HG03280 (cell line): Measurements from ENCODE around the gene TBX5.

ENCODE experiments used
- ATAC-seq: cut with Tn5 transposase; IDR thresholded peaks from one replicate; pipeline ENCODE4 v1.9.1; 2021; ENCODE audit warnings: mild to moderate bottlenecking, moderate library complexity; ENCODE audit not compliant: unreplicated experiment

Gene TBX5

DNA sequence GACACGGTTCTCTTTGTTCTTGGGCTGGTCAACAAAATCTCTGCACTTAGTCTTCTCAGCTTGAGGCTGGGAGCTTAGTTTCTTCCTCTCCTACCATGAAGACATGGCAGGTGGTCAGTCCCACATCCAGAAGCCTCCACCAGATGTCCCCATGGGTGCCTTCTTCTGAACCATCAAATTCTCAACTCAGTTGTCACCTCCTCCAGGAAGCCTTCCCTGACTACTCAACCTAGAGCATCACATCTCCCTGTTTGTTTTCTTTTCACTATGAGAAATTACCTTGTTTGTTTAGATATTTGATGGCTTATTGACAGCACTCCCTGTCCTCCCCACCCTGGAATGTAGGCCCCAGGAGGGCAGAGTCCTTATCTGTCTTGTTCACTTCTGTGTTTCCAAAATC is 84.4 kb downstream of the TBX5 start:
- no peak for ATAC-seq

DNA sequence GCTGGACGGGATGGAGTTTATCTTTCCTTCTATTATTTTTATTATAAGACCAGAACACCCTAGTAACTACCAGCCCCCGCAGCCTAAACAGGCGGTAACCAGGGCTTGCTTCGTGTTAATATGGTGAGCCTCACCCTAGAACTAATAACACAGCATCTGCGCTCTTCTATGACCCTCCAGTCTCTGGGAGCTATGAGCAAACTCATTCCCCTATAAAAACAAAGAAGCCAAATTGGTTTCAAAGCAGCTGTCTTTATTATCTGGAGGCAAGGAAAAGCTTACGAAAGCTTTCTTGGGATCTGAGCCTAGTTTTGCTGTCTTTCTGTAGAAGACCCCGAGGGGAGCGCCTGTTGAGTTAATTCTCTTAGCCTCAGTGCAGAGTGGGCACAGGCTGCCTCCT is 85.0 kb downstream of the TBX5 start:
- ATAC-seq: no peak

DNA sequence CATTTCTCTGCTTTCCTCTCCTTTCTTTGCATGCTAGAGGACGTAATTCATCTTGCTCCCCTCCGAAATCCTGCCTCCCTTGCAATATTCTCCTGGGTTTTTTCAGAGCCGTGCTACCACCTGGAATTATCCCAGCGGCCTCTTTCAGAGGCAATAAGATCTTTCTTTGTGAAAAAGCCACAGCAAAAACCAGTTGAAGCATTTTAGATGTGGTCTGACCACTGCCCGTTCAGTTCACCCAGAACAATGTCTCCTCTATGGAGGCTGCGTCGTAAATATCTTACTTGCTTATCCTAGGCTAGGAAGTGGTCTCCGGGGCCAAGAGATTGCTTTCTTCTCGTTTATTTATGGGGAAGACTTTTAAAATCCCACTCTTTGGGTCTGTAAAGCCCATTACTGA is 85.8 kb downstream of the TBX5 start:
- no peak for ATAC-seq

DNA sequence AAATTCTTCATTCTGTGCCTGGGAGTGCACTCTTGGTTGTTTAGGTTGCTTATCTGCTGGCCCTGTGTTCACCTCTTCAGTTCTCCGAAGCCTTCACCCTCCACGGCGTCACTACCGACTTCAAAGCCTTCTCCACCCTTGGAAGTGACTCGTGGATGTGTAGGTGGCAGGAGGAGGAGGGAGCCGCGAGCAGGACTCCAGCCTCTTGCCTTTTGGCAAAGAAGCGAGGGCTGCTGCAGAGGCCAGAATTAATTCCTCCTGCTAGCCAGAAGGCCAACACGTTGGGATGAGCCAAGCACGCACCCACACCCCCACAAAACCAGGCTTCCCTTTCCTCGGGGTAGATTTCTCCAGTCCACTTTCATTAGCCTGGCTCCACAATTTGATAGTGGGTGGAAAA is 86.5 kb downstream of the TBX5 start:
- no peak for ATAC-seq

GRCh38 chr12:114318984-114319383 is 87.0 kb downstream of the TBX5 start:
- no peak for ATAC-seq

DNA sequence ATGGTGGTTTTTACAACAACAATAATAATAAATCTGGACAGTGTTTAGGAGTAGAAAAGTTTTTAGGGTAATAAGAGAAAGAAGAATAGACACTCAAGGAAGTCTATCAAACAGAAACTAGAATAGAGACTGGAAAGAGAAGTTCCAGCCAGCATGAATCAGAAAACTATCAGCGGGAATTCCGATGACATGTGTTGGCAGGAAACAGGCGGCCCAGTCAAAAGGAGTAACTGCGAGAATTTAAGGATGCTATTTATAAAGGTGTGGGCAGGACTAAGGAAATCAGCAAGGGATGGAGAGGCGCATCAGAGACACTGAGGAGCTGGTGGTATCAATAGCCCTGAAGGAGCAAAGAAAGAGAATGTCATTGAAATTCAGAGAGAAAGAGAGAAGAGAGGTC is 89.9 kb downstream of the TBX5 start:
- no peak for ATAC-seq

GRCh38 chr12:114314974-114315720 is 90.8 kb downstream of the TBX5 start:
- ATAC-seq: no peak

- no peak for ATAC-seq
Measured at GRCh38 chr12:114314403-114314802, 91.5 kb downstream of the TBX5 start.

DNA sequence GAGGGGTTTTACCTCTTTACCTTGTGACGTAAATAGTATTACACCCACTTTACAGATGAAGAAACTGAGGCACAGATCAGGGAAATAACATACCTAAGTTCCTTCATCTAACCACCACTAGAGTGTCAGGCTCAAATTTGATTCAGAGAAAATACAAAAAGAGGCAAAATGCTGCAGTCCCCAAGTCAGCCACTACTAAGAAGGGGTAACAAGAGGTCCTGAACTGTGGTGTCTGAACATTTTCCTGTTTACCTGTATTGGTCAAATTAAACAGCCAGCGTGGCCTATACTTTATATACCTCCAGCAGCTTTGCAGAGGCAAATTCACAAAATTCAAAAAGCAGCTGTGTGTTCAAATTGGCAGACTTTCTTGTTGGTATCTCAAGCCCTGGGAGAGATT is 92.0 kb downstream of the TBX5 start:
- ATAC-seq: no peak

DNA sequence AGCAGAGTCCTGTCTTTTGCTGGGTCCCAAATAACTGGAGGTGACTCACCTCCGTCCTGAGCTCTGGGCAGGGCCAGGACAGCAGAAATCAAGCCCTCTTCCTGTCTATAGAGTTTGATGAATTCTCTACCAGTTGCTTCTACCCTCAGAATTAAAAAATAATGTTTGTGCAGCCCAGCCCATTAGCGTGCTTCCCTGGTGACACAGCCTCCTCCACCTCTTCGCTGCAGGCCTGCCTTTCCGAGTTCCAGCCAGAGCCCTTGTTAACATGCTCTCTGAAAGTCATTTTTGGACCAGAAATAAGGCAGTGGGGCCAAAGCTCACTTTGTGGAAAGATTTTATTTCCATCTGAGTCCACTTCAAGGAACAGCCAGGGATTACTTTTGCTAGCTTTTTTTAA is 94.0 kb downstream of the TBX5 start:
- ATAC-seq: no peak

DNA sequence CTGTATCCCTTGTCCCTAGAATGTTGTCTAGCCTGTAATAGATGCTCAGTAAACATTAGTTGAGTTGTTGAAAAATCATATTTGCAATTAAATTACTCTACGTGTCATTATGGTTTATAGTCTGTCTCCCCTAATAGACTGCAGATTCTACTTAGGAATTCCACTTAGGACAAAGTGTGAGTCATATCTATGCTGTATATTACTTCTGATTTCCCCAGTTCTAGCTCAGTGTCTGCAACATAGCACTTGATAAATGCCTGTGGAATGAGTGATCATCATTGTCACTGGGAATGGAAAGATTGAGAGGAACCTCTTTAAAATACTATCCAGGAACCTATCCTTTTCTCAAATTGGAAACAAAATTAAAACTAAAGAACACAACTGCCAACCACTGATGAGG is 99.3 kb downstream of the TBX5 start:
- no peak for ATAC-seq

DNA sequence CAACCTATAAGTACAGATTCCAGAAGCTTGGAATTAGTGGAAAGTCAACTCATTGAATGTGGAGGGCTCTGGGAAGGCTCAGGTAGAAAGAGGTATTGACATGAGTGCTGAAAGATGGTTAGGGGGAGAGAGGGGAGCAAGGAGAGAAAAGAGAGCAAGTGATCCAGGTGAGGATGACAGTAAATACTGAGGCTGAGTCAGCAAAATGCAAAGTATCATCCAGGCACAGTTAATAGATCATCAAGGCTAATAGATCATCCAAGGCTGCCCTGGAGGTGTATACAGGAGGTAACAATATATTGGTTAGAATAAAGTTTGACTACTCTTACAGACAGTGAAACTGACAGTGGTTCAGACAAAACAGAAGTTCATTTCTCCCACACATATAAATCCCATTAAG is 100.5 kb downstream of the TBX5 start:
- ATAC-seq: no peak
